Endometrial microvascular endothelial cells (primary cell): ENCODE data around the gene CEBPE. TPM values are rescaled to one million over a fixed set of nuclear protein-coding genes. Genes with fewer than 3 reads are reported as not detected.

Source experiments
- in situ Hi-C: cut with HindIII; loops from 2 replicates; pipeline ENCODE4 v1.10.0; 2017; ENCODE audit warnings: low sequenced_read_pairs, low pct_unique_long_range_greater_than_20kb; ENCODE audit errors: inconsistent ontology term
- total RNA-seq: library from RNA; depleted of rRNA; stranded (reverse); fragments of >200 nt; gene quantifications from one replicate; pipeline ENCODE4 v1.2.3, GENCODE V29; 2015; ENCODE audit errors: inconsistent ontology term

The CEBPE gene
- total RNA-seq, 1 donor from 2014 or later: not detected

DNA sequence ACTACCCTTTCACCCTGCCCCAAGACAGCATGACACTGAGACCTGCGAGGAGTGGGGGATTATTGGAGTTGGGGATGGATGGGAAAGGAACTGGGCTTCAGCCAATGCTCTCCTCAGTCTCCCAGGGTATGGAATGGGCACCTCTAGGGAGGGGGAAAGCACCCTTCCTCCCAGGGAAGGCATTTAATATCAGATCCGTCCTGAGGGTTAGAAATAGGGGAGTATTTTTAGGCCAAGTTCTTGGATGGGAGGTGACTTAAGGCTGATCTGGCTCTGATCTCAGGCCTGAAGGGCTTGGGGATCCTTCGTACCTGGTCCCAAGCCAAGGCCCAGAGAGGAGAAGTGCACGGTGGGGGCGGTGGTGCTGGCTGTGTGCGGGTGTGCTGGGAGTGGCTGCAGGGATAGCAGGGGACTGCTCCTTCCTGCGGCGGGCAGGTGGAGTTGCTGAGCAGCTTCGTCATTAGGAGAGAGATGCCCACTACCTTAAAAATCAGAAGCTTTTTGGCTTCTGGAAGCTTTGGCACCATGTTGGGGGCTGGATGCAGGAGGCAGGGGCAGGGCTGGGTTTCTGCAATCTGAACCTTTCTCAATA, 7.0 kb upstream of the CEBPE start:
- in situ Hi-C loops: no loop called here

DNA sequence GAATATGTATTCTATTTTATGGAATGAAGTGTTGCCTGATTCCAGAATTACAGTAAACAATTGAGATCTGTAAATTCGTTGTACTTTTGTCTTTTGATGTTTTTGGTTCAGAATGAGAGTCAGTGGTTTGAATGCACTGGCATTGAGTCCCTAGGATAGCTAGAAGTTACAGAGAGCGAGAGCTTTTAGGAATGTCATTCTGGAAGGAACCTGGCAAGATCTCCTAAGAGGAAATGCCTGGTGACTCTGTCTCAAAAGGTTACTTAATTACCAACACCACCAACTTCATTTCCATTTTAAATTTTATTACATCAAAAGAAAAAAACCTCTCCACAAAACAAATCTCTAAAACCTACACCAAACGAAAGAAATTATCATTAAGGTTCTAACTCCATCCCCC, 6.0 kb upstream of the CEBPE start:
- in situ Hi-C loops: no loop called here

DNA sequence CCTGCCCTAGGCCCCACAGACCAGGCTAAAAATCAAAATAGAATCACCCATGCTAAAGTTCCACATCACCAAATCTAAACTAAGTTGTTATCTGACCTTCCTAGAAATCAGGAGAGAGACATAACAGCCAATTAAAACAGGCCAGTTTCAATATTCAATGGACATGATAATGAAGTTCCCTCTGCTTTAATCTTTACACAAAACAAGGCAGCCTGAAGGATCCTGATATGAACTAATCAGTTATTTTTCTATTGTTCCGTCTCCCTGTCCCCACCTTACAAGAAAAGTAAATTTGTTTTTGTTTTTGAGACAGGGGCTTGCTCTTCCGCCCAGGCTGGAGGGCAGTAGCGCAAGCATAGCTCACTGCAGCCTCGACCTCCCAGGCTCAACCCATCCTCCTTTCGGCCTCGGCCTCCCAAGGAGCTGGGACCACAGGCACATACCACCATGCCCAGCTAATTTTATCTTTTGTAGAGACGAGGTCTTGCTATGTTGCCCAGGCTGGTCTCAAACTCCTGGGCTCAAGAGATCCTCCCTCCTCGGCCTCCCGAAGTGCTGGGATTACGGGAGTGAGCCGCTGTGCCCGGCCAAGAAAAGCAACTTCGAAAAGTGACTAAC, 5.4 kb upstream of the CEBPE start:
- in situ Hi-C loops: no loop called here

DNA sequence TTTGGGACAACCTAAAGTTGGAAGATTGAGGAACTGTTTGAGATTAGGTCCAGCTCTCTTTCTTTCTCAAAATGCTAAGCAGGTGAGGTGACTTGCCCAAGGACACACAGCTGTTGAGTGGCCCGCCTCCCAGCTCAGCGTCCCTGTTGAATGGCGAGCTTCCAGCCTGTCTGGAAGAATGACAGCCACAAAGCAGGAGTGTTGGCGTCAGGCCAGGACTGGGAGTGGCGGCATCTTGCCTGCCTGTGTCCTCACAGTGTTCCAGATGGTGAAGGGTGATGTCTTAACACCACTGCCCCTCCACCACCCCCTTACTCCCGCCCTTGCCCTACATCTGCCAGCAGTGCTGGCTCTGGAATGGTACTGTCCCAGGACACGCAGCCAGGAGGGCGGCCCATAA, 4.4 kb upstream of the CEBPE start:
- in situ Hi-C loops: no loop called here

DNA sequence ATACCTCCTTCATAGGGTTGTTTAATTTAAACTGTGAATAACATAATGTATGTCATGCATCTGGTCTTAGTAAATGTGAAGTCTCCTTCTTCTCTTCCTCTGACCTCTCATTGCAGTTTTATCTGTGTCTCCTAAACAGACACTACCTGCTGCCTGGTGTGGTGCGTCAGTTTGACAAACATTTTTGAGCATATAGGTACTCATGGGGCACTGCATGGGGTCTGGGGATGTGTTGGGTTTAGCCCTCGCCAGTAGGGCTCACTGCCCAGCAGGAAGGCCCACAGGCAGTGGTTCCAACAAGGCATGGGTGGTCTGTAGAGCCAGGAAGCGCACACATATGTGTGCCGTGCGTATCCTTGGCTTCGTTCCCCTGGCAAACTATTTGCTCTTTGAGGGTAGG, 3.0 kb upstream of the CEBPE start:
- in situ Hi-C loops: no loop called here

DNA sequence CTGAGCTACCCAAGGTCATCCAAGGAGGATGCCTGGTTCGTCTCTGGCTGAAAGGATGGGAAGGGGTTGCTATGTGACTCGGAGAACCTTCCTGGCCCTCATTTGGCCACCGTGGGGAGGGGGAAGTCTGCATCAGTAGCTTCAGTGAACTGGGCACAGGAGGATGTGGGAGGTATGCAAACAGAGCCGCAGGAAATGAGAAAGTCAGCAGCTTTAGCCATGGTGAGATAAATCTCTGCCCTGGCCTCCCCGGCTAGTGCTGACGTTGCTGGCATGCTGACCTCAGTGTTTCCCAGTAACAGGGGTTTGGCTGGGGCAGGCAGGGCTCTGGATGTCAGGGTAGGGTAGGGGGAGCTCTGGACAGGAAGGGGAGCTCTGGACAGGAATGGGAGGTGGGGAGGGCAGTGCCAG, 2.3 kb upstream of the CEBPE start:
- in situ Hi-C loops: no loop called here

DNA sequence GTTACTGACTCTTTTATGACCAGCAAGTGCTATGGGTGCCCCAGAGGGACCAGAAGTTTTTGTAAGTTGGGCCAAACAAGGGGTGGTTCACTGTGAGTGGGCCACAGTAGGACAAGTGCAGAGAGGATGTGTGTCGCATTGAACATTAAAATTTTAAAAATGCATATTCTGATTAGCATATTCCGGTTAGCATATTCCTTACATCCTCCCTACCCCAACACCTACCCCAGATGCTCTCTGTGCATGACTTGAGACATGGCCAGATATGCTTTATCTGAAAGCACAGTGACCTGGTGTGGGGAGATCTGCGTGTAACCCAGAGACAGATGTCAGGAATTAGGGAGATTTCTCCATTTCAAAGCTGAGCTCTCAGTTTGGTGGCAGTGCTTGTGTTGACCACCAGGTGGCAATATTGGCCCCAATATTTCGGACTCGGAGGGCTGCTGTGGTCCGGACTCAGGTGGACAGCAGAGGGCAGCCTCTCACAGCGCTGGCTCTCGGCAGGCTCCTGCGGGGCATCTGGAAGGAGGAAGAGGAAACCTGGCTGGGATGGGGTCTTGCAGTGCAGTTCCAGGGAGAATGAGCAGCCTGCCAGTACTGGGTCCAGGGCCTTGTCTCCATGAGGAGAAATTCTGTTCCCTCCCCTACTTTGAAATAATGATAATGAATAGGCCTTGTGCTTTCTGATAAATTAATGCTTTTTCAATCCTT, 1.6 kb upstream of the CEBPE start:
- in situ Hi-C loops: no loop called here

DNA sequence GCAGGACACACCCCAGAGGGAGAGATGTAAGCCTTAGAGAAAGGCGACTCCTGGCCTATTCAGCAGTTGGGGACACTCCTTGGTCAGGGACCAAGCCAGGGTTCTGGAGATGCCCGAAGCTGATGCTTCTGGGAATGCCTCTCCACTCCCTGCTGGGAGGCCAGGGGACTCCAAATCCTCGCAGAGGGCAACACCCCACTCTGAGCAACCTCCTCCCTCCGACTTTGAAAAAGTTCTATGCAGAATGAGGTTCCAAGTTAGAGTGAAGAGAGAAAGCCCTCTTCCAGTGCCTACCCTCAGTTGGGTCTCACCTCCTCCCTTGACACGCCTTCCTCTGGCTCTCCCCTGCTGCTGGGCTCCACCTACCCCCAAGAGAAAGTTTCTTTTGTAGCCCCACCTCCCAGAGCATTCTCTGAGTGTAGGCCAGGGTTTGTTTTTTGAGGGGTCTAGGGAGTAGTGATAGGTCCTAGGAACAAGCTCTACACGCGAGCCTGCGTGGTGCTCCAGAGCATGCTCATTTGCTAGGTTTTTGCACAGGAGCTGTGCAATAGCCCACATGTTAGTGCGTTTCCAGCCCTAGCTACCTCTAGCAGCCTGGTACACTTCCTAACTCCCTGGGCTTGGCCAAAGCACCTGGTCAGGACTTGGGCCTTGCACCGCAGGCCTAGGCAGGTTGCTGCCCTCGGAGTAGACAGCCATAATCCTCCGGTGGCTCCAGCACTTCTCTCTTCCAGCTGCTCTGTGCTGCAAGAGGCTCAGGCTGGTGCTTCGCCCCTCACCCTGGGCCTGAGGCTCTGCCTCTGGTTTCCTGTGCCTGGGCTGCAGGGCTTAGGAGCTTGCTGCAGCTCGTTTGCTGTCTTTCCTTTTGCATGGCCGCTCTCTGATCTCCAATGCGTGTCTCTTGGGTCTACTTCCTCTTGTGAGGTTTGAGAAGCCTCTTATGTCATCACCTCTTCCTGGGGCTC, 590 bp upstream of the CEBPE start:
- in situ Hi-C loops: no loop called here

DNA sequence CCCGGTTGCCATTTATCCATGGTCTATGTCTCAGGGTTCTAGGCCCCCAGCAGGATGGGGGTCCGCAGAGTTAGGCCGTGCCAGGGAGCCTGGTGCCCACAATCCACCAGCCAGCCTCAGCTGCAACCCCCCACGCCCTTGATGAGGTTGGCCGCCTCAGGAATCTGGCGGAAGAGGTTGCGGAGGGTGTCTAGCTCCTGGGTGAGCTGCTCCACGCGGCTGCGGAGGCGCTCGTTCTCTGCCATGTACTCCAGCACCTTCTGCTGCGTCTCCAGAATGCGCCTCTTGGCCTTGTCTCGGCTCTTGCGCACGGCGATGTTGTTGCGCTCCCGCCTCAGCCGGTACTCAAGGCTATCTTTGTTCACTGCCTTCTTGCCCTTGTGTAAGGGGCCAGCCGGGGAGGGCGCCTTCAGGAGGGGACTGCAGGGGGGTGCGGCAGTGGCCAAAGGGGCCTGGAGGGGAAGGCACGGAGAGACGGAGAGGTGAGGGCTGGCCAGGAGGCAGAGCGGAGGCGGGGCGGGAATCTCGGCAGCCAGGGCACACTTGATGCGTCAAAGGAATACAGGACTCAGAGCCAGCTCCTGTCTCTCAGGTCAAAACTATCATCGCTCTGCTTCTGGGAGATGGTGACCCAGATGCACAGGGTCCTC, 1.6 kb downstream of the CEBPE start:
- in situ Hi-C loops: no loop called here

DNA sequence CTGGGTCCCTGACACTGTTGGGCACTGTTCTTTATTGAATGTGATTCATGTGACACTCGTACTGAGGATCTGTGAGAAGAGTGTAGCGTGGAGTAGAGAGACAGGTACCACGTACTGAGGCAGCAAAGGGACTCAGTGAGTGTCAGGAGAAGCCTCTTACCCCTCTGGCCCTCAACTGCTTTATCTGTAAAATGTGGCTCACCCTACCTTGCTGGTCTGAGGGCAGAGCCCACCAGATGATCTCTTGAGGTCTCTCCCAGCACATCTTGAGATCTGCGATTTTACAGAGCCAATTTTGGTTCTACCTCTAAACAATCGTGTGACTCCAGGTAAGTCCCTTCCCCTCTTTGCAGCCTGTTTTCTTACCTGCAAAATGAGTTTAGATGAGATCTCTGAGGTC, 3.1 kb downstream of the CEBPE start:
- in situ Hi-C loops: no loop called here

DNA sequence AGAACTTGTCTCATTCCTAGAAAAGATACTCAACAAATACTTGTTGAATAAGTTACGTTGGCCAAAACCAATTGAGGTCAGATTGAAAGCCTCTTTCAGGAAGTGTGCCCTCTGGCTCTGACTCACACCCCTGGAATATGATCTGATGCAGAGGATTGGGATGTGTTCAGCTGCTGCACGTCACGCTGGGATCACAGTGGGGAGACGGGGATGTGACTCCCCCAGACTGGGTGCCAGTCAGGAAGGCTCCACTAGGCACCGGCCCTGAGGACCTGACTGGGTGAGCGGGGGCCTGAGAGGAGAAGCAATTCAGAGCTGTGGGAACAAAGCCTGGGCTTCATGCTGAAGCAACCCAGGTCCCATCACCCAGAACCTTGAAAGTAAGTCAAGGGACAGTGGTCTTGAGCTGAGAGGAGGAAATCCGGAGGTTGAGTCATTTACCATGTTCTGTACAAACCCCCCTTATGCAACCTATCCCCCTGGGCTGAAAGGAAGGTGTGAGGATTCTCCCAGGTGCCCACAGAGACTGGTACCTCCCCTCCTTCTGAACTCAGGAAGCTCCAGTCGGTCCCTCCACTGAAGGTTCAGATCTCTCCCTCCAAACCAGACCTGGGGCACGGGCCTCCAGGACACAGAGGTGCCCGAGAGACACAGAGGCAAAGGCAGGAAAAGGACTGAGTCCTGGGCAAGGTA, 3.9 kb downstream of the CEBPE start:
- in situ Hi-C loops: no loop called here

DNA sequence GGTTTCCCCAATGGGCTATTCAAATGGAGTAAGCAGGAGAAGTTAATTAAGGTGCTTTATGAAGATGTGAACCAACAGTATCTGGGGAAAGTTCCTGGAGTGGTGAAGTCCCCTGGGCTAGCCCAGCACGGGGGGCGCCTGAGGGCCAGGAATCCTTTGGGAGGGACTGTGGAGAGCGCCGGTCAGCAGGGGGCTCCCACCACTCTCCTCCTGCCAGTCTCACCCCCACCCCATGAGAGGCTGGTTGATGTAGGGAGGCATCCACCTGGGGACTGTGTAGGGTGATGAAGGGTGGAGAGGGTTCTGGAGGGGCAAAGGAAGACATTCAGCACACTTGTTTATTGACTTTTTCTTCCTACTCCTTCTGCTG, 4.4 kb downstream of the CEBPE start:
- in situ Hi-C loops: no loop called here

DNA sequence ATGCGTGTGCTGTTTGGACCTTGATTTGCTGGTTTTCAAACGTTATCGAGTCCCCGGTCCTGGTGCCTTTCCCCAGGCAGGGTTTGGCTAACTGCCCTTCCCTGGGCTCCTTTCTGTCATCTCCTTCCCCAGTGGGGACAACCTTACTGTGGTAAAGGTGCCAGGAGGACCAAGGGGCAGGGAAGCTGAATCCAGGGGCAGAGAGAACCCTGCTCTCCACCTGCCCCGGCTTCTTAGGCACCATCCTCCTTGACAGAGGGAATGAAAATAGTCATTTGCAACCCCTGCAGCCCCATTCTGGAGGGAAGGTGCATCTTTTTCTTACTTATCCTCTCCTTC, 5.0 kb downstream of the CEBPE start:
- in situ Hi-C loops: no loop called here

DNA sequence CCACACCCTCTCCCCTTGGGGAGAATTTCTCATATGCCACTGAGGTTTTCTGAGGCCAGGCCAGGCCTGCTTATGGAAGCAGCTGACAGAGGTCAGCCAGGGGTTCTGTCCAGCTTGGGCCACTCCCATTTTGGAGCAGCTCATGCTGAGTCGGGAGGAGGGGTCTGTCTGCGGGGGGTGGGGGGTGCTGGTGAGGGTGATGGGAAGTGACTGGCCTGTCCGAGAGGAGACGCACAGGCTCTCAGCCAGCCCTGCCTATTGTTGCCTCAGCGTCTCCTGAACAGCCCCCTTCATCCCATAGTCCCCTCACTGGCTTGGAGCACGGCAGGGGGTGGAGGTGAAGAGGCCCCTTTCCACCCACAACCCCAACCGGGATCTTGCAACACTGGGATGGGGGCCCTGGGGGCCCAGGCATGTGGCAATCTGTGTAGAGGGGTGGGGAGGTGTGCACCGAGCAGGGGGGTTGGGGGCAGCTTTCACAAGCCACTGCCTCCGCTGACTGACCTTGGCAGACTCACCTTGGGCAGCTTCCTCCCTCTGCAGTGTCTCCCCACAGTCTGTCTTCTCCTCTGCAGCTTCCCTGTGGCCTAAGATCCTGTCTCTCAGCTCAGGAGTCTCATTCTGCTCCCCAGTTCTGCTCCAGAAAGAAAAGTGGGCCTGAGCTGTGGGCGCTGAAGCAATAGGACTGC, 5.5 kb downstream of the CEBPE start:
- in situ Hi-C loops: no loop called here

DNA sequence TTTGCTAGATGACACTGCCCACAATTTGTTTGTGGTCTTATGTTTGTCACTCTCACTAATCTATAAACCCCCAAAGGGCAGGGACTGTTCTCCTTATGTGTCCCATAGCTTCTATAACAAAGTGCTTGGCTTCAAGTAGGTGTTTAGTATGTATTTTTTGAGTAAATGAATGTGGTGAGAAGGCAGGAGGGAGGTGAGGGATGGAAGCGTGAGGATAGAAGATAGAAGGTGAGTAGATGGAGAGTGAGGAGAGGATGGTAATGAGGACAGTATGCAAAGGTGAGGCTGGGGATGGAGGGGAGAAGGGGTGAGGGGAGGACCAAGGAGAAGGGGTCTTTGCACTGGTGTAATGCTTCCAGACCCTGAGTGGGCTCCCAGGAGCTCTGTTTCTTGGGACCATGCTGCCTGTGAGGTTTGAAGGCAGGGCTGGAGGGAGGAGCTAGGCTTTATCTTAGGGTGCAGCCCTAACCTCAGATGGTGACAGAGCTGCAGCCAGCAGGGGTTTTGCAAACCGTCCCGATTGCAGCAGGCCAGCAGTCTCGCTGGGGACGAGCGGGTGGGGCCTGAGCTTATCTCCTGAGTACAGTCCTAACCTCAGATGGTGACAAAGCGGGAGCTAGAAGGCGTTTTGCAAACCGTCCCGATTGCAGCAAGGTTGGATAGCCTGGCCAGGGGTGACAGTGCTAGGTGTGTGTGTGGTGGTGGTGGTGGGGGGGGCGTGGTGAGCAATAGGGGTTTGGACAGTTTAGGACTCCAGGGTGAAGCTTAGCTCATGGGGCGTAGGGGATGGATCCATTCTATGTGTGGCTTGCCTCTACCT, 6.5 kb downstream of the CEBPE start:
- in situ Hi-C loops: no loop called here

DNA sequence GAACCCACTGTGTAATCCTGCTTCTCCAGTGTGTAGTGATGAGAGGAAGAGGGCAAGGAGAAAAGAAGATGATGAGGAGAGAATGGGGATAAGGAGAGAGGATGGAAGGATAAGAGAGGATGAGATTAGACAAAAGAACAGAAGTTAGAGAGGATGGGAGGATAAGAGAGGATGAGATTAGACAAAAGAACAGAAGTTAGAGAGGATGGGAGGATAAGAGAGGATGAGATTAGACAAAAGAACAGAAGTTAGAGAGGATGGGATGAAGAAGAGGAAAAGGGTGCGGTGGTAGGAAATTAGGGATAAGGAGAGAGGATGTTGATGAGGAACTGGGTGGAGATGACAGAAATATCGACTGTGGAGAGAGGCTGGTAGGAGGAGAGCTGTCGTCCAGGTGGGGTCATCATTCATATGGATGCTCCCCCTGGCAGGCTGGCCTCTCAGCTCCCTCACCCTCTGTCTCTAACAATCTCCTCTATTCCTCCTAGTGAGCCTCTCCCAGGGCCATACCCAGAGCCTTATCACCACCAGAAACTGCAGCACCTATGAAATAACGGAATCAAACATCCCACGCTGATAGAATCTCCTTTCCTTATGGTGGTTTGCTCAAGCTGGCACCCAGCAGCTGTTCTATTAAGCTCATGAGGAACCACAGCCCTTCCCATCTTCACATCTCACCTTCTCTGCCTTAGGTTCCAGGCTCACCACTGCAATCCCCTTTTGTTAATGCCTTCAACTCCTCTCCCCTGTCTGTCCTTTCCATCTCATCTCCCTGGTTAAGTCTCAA, 8.3 kb downstream of the CEBPE start:
- in situ Hi-C loops: no loop called here

DNA sequence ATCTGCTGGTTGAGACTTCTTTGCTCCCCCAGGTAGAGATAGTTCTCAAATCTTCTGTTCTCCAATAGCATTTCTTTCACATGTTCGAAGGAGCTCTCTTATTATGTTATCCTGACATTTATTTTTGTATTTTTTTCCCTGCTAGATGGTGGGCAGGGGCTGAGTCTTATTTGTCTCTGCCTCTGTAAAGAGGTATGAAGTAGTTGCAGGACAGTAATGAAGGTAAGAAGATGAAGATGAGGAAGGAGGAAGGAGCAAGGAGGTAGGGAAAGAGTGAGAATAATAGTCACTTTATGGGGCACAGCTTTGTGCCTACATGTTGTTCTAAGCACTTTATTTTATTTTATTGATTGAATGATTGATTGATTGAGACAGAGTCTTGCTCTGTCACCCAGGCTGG, 9.3 kb downstream of the CEBPE start:
- in situ Hi-C loops: no loop called here
